ENCODE measurements around the gene AUTS2. TPM values are rescaled to one million over a fixed set of nuclear protein-coding genes. Genes with fewer than 3 reads are reported as not detected.

The AUTS2 gene
- total RNA-seq, 1 experiment from 2014 or later: 256 TPM

DNA sequence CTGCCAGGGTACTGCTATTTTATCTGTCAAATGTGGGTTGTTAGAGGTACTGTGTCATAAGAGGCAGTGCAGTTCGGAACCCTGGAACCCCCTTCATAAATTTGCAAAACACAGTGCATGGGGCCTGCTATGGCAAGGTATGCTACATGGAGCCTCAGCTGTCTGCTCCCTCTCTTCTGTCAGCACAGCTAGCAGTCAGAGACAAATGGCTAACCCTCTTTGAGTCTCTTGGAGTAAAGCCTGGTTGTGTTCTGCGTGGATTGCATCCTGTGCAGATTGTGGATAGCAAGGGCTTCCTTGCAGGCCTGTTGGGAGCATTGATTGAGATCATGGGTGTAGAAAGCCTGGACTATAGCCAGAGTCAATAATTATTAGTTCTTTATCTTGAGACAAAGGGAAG is 397.8 kb downstream of the AUTS2 start:
- Mint-ChIP-seq H3K4me1 (no peaks in the 10 kb centered on the region), H3K27ac (no peak overlapping the region), H3K4me3 (no peak overlapping the region), H3K27me3 (ENCODE audit: low read depth) (no peaks in the 10 kb centered on the region), H3K36me3 (ENCODE audit: insufficient read depth in 1 of 3, low read depth in 3 of 3) (no peaks in the 10 kb centered on the region), H3K9me3 (no peaks in the 10 kb centered on the region)
- Histone ChIP-seq H3K9me3 (ENCODE audit: control insufficient read depth, low read depth, low read length) (no peaks in the 10 kb centered on the region), H3K18ac (ENCODE audit: insufficient read length, low read depth, low read length) (no peak overlapping the region), H2BK15ac (ENCODE audit: low read depth, low read length) (no peak overlapping the region), H3K23ac (ENCODE audit: insufficient read length, low read depth, low read length) (no peak overlapping the region), H3K4me2 (ENCODE audit: insufficient read depth, insufficient read length, low read length) (no peak overlapping the region), H3K79me1 (ENCODE audit: insufficient read depth, low read depth, low read length, poor library complexity, severe bottlenecking) (no peaks in the 10 kb centered on the region), H2BK20ac (ENCODE audit: low read depth, low read length, poor library complexity, severe bottlenecking) (no peak overlapping the region), H3K4me1 (ENCODE audit: insufficient read depth, low read length) (no peaks in the 10 kb centered on the region), H4K91ac (ENCODE audit: insufficient read length, low read depth, low read length) (no peak overlapping the region), H2AK5ac (ENCODE audit: insufficient read length, low read length) (no peak overlapping the region), H2AFZ (ENCODE audit: low read length) (no peak overlapping the region), H3K27me3 (ENCODE audit: insufficient read depth, low read length) (no peaks in the 10 kb centered on the region), H3K56ac (ENCODE audit: insufficient read length, low read depth, low read length) (no peak overlapping the region), H4K20me1 (ENCODE audit: control insufficient read depth, insufficient read depth, insufficient read length) (no peaks in the 10 kb centered on the region), H3K27ac (ENCODE audit: insufficient read length, low read depth, low read length) (no peak overlapping the region), H3K14ac (ENCODE audit: insufficient read depth, low read length) (no peak overlapping the region), H2BK12ac (ENCODE audit: insufficient read length, low read depth, low read length) (no peak overlapping the region), H4K8ac (replicated peaks; ENCODE audit: insufficient read length, low read depth, low read length) (no peak overlapping the region), H2BK5ac (ENCODE audit: insufficient read length, low read length) (no peak overlapping the region), H3K4ac (ENCODE audit: low read depth, low read length) (no peak overlapping the region), H2BK120ac (ENCODE audit: low read depth, low read length, poor library complexity, severe bottlenecking) (no peak overlapping the region), H3K23me2 (ENCODE audit: insufficient read length, low read depth, low read length, poor library complexity, severe bottlenecking) (no peaks in the 10 kb centered on the region), H3T11ph (ENCODE audit: low read length) (no peak overlapping the region), H3K9ac (ENCODE audit: extremely low read depth, insufficient read length, low read length) (no peak overlapping the region), H4K5ac (ENCODE audit: insufficient read length, low read depth, low read length) (no peak overlapping the region), H3K79me2 (ENCODE audit: insufficient read depth, low read length) (no peaks in the 10 kb centered on the region)
- TF ChIP-seq CTCF (conservative IDR thresholded peaks at IDR 0.05): no peak
- DNase-seq: no peak
- no CpG with 5 or more reads among the region's 2 CpGs for WGBS (ENCODE audit: extremely low coverage, insufficient read length, low lambda C conversion rate)

Data from H9 (cell line).